AG04450 (cell line): ENCODE data around the gene CRIM1. TPM values are rescaled to one million over a fixed set of nuclear protein-coding genes. Genes with fewer than 3 reads are reported as not detected.

Experiments used
- CTCF ChIA-PET: fragments of 300-600, 350-600 bp; formaldehyde crosslinking; extraction: SDS; loops from one replicate; lab custom pipeline; 2022; ENCODE audit warnings: antibody characterized with exemption, inconsistent platforms; lab: Charles Lee
- POLR2A ChIA-PET: fragments of 350-600 bp; formaldehyde crosslinking; extraction: SDS; loops from one replicate; lab custom pipeline; 2021; ENCODE audit warnings: antibody characterized with exemption, inconsistent platforms; lab: Yijun Ruan, JAX
- DNase-seq: peaks from one replicate; pipeline ENCODE4 v3.0.0-alpha.2; 2011; ENCODE audit warnings: low read depth, low spot score
- H3K27ac ChIP-seq: one replicate; pipeline ENCODE4 v1.5.1; 2012; ENCODE audit warnings: low read depth, low read length, control low read depth
- H3K27me3 ChIP-seq: one replicate; pipeline ENCODE4 v1.6.0; 2012; ENCODE audit warnings: low read length; ENCODE audit not compliant: control insufficient read depth, insufficient read depth
- H3K4me3 ChIP-seq: 2 replicates; pipeline ENCODE4 v1.5.1; 2011; ENCODE audit warnings: mild to moderate bottlenecking, low read depth, low read length, control low read depth
- H3K9me3 ChIP-seq: 2 replicates; pipeline ENCODE4 v1.5.1; 2012; ENCODE audit warnings: low read length; ENCODE audit not compliant: control insufficient read depth, insufficient read depth
- CTCF ChIP-seq: IDR thresholded peaks from 2 replicates; pipeline ENCODE4 v1.5.1; 2011; ENCODE audit warnings: low read depth, low read length, control low read depth, inconsistent platforms
- polyA plus RNA-seq: library from polyadenylated mRNA; depleted of rRNA; stranded (reverse); fragments of >200 nt; gene quantifications from 2 replicates; pipeline ENCODE4 v1.2.3, GENCODE V29; 2011

The CRIM1 gene
- polyA plus RNA-seq, 1 experiment, result 142 TPM

DNA sequence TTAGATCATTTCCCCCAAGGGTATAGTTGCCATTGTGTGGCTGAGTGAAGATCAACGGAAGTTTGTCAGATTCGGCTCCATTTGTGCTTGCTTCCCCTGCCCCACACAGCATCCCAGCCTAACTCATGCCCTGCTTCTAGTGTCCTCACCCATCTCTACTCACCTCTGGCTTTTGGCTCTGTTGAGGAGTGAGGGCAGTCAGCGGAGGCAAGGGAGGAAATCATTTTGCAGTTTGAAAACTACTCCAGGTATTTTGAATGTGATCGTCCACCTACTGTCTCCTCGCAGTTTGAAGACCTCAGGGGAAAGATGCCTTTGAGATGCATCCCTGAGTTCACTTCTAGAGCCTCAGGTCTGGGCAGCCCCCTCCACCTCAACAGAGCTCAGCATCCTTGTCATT, 126.1 kb downstream of the CRIM1 start:
- ChIA-PET CTCF (no interaction called here), POLR2A (no interaction called here)
- DNase-seq, result no peak
- H3K27me3 ChIP-seq, result no peaks in the 10 kb centered on the region
- H3K9me3 ChIP-seq, result peaks cover 7% of the 10 kb centered on the region
- no peak overlapping the region for H3K4me3 ChIP-seq
- TF ChIP-seq CTCF, result no peak
- H3K27ac ChIP-seq, result peak overlapping the region; percentile 22

DNA sequence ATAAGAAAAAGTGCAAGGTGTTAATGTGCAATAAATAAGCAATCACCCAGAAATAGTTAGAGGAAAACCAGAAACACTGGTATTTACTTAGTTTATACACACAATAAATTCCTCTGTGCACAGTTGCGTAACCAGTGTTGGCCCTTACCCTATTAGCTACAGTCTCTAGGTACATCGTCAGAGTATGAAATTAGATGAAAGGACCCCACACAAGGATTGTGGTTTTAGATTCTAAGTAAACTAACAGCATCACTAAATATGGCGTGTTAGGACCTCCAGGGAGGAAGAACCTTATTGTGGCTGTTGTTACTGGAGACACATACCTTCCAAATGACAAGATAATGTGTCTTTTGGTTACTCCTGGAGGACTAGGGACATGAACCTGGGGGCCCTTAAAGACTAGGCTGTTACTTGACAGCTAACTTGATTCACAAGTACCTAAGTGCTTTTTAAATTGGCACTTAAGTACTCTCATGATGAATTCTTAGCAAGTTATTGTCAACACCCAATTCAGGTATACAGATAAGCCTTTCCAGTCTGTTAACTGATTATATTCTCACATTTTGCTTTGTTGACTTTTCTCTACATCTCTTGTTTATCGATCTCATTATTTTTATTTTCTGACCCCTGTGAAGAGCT, 127.1 kb downstream of the CRIM1 start:
- ChIA-PET CTCF (interaction anchor here (1.4 kb wide), 1 partner anchor 182 kb away, joined by 3 read pairs; no protein-coding TSS in a partner anchor), POLR2A (no interaction called here)
- peak; percentile 55 for DNase-seq
- no peak overlapping the region for H3K4me3 ChIP-seq
- H3K27me3 ChIP-seq, result no peaks in the 10 kb centered on the region
- H3K27ac ChIP-seq, result no peak overlapping the region
- H3K9me3 ChIP-seq, result no peaks in the 10 kb centered on the region; the same call in 1 of the 2 replicates
- TF ChIP-seq CTCF, result no peak

DNA sequence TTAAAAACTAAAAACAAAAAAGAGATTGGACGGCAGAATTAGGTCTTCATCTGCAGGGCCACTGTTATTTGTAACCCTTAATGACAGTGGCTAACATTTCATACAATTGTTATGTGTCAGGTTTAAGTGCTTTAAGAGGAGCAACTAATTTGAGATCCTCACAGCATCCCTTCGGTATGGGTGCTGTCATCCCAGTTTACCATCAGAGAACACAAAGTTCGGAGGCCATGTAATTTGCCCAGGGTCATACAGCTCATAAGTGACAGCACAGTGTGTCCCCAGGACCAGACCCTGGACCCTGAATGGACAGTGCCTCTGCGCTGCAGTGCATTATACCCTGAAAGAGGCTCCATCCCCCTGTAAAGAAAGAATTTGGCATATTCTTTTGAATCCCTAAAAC, 127.7 kb downstream of the CRIM1 start:
- H3K27me3 ChIP-seq, result no peaks in the 10 kb centered on the region
- no peaks in the 10 kb centered on the region; the same call in 1 of the 2 replicates for H3K9me3 ChIP-seq
- no peak for TF ChIP-seq CTCF
- ChIA-PET POLR2A (no interaction called here), CTCF (interaction anchor here (1.4 kb wide), 1 partner anchor 181 kb away, joined by 3 read pairs; no protein-coding TSS in a partner anchor)
- H3K4me3 ChIP-seq, result no peak overlapping the region
- DNase-seq, result no peak
- no peak overlapping the region for H3K27ac ChIP-seq

- no peak for DNase-seq
- CTCF ChIA-PET, result interaction anchor here (1.0 to 1.4 kb wide), 2 partner anchors 24 to 180 kb away, joined by 3 read pairs; no protein-coding TSS in a partner anchor
- TF ChIP-seq CTCF, result no peak
- Histone ChIP-seq H3K27me3 (no peaks in the 10 kb centered on the region), H3K27ac (peak overlapping the region; percentile 63), H3K4me3 (no peak overlapping the region), H3K9me3 (no peaks in the 10 kb centered on the region; the same call in 1 of the 2 replicates)
- POLR2A ChIA-PET, result interaction anchor here (1.7 to 3.5 kb wide), 2 partner anchors 33 to 128 kb away, joined by 6 to 20 read pairs; partner anchors contain the start of gene CRIM1
Measured at GRCh38 chr2:36484454-36484853, 128.9 kb downstream of the CRIM1 start.

DNA sequence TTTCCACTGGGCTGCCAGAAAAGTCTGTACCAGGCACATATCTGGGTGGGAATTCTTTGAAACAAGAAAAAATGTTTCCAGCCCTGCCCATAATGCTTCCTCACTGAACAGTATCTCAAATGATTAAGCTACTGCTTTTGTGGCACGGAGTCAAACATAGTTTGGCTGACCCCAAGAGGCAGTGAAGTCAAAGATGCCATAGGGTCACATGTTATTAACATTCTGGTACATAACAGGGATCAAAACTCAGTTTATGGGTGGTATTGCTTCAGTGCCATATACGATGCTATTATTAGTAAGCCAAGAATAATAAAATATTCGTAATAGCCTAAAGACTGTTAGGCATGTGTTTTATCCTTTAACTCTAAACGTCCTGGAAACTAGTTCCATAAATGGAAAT, 129.9 kb downstream of the CRIM1 start:
- Histone ChIP-seq H3K27me3 (no peaks in the 10 kb centered on the region), H3K9me3 (no peaks in the 10 kb centered on the region), H3K27ac (peak overlapping the region; percentile 94), H3K4me3 (no peak overlapping the region)
- no peak for TF ChIP-seq CTCF
- CTCF ChIA-PET, result interaction anchor here (0.5 kb wide), 1 partner anchor 211 kb away, joined by 3 read pairs; the partner anchor contains the start of gene VIT
- DNase-seq, result peak; percentile 73
- POLR2A ChIA-PET, result interaction anchor here (1.1 to 3.5 kb wide), 6 partner anchors 17 to 129 kb away, joined by 3 to 20 read pairs (median 6); partner anchors contain the start of gene CRIM1
